Suppressor macrophage (primary cell): ENCODE results near the gene CLEC6A.
"Not testable (repeated sequence)": the region's sequence is repeated elsewhere in the genome, so short reads cannot be mapped to it uniquely, and the experiment has no call there.

Source experiments
- DNase-seq, 4 experiments: peaks; one replicate each; pipeline ENCODE4 v3.0.0-alpha.2; 2020 to 2022

CLEC6A gene

DNA sequence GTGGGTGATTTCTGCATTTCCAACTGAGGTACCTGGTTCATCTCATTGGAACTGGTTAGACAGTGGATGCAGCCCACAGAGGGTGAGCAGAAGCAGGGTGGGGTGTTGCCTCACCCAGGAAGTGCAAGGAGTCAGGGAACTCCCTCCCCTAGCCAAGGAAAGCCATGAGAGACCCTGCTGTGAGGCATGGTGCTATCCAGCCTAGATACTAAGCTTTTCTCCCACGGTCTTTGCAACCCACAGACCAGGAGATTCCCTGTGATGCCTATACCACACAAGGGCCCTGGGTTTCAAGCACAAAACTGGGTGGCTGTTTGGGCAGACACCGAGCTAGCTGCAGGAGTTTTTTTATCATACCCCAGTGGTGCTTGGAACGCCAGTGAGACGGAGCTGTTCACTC, 39.9 kb downstream of the CLEC6A start:
- DNase-seq, result not testable (repeated sequence)

DNA sequence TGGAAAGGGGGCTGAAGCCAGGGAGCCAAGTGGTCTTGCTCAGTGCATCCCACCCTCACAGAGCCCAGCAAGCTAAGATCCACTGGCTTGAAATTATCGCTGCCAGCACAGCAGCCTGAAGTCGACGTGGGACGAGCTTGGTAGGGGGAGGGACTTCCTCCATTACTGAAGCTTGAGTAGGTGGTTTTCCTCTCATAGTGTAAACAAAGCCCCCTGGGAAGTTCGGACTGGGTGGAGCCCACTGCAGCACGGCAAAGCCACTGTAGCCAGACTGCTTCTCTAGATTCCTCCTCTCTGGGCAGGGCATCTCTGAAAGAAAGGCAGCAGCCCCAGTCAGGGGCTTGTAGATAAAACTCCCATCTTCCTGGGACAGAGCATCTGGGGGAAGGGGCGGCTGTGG, 40.3 kb downstream of the CLEC6A start:
- DNase-seq, result not testable (repeated sequence)

DNA sequence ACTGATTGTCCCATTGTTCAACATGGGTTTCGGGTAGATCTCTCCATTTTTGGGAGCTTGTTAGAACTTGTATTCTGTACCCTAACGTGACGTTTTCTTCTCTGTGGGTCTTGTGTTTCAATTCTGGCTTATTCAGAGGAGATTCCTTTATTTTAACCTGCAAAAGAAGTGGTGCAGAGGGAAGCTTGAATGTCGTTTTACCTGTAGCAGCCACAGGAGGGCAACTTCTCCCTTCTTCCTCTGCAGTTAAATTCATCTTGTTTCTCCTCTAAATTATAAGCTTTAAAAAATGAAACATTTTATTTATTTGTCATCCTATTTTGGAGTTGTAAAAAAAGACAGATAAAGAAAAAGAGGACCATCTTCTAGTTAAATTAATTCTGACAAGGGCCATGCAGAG, 43.9 kb downstream of the CLEC6A start:
- DNase-seq, result peak in 3 of 4 experiments; percentile 15 to 37 (median 16)

DNA sequence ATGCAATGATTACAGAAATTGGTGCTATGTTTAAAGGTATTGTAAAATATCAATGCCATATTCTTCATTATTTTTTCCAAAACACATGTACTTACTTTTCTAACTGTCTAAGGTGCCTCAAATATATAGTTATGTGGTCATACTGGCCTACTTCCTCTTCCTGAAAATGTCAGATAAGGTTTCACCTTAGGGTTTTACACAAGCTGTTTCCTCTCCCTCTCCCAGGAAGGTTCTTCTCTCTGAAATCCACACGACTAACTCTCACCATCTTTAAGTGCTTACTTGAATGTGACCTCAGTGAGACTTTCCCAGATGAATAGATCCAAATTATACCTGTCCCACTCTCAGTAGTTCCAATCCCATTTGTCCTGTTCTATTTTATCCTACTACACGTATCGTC, 46.0 kb downstream of the CLEC6A start:
- peak in 1 of 4 experiments; percentile 22 for DNase-seq

DNA sequence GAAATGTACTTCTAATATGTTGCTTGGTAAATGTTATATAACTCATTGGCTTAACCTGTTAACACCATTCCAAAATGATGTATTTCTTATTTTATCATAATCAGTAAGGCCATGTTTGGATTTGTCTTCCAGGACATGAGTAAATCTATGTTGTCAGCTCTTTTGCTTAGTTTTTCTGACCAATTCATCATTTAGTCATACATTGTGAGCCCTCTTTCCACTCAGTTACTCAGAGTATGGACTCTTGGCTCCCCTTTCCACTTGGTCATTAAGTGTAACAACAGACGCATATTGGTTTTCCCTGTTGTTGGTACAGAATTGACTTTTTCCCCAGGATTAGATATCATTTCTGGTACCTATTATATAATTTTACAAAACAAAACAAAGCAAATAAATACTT, 48.6 kb downstream of the CLEC6A start:
- no peak for DNase-seq

DNA sequence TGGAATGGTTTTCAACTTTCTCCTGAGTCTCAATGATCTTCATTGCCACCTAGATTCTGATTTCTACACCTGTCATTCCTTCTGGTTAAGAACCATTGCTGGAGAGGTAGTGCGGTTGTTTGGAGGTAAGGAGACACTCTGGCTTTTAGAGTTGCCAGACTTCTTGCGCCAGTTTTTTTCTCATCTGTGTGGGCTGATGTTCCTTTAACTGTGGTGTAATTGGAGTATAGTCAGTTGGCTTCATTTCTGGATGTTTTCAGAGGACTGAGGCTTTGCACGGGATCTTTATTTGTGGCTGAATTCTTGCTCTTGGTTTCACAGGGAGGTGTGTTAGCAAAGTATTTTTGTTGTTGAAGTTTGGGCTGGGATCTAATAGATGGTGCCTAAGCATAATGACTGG, 51.8 kb downstream of the CLEC6A start:
- DNase-seq, result peak in 3 of 4 experiments; percentile 15 to 30 (median 25)

DNA sequence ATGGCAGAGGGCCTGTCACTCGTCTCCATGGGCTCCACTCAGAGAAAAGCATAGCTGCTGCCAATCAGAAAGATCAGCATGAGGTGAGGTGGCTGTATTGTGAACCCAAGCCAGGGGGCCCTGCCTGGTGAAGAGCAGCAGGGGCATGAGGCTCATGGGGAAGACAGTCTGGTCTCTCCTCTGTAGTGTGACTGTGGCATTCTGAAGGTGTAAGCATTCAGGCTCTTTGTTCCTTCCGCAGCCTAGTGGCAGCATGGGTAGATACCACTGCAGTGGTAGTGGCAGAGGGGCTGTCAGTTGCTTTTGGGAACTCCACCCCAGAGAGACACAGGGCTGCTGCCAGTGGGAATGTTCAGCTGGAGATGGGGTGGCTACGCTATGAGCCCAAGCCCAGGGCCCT, 52.5 kb downstream of the CLEC6A start:
- no peak for DNase-seq

DNA sequence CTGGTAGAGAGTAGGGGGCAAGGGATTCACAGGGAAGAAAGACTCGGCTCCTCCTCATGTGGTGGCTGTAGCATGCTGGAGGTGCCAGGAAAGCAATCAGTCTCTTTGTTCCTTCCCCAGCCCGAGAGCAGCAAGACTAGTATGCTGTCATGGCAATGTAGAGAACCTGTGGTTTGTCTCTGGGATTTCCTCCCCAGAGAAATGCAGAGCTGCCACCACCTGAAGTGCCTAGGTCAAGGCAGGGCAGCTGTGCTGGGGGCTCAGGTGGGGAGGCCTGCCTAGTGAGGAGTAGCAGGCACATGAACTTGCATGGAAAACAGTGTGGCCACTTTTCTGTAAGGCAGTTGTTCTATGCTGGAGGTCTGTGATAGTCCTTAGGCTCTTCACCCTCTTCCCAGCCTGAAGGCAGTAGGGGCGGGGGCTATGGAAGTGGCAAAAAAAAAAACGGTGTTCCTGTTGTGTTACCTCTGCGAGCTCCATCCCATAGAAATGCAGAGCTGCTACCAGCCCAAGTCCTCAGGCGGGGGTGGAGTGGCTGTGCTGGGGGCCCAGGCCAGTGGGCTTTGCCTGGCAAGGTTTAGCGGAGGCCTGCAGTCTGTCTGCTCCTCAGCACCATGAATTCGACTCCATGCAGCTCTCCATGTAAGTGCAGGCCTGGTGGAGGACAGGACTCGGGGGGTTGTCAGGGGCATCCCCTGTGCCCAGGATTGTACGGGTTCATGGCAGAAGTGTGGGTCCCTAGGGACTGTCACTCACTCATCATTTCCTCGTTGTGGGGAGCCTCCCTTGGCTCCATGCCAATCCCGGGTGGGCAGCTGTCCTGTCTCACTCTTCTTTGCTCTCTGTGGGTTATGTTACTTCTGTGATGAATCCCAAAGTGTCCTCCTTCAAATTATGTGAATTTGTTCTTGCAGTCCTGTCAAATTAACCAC, 53.4 kb downstream of the CLEC6A start:
- no peak for DNase-seq

DNA sequence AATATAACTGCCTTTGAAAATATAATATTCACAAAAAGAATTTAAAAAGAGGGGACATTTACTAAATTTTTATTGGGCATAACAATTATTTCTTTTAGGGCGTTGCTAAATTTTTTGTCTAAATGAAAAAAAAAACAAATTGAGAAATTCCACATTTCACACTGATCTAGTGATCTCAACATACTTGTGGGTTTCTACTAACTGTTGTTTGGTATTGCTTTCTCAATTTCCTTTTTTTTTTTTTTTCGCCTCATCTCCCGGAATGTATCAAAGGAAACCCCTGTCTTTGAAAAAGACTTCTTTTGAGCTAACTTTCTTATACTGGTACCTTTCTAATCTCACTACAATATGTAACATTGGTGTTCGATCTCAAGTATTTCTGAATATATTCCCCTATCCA, 57.5 kb downstream of the CLEC6A start, which contains the start of gene CLEC4D:
Gene CLEC4D, plus strand, starts transcription at position 248 of the 400 bp plus-strand sequence. CDS start 230 bp downstream, outside the sequence.
- peak in 2 of 4 experiments; percentile 62 to 66 for DNase-seq

DNA sequence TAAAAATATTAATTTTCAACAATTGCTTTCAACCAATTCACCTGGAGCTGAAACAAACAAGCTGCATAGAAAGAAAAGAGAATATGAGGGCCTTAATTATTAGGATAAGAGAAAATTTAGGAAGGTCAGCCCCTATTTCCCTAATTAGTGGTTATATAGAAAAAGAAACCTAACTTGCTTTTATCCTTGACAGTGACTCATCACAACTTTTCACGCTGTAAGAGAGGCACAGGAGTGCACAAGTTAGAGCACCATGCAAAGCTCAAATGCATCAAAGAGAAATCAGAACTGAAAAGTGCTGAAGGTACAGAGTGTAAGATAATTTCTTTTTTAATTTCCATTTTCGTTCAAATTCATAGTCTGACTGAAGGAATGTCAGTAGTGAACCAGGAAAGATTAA, 62.2 kb downstream of the CLEC6A start:
- DNase-seq, result no peak

DNA sequence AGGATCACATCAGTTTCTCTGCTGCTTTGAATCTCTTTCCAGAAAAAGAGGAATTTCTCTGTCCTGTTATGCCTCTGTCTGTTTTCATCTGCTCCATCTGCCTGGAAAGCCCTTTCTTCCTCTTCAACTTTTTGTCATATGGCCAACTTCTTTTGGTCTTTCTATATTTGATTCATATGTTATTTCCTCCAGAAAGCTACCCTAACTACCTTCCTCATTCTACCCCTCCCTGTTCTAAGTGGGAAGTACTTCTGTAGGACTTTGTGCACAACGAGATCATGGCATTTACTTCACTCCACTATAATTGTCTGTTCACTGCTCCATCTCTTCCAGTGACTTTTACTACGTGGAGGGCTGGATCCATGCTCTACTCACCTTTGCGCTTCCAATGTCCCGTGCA, 63.4 kb downstream of the CLEC6A start:
- peak; percentile 24 to 77 (median 58) for DNase-seq

DNA sequence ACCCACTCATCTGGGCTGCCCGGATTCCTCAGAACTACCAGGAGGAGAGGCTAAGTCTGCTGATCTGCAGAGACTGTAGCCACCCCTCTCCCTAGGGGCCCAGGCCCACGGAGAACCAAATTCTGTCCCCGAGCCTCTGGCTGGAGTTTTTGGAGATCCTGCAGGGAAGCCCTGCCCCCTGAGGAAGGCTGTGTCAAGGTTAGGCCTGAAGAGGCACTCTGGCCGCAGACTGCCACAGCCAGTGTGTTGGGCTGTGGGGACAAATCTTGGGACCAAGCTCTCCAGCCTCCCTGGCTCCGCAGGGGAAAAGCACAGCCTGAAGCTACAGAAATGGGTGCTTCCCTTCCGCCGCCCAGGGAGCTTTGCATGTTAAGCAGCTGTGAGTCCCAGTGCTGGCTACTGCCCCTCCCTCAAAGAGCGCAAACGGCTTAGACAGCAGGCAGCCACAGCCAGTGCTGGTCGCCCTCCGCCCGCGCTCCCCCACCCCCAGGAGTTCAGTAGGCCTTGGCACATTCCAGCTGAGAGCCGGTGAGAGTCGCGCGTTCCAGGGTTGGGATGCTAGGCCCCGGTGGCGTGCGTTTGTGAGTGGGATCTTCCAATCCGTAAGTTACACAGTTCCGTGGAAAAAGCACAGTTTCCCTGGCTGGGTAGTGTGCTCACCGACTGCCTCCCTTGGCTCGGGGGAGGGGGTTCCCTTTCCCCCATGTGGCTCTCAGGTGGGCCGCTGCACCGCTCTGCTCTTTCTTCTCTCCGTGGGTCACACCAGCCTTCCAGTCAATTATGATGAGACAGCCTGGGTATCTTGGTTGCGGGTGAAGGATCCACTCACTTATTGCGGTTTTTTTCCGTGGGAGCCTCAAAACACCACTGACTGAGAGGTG, 71.7 kb downstream of the CLEC6A start:
- DNase-seq, result no peak
